Astrocyte (in vitro differentiated cells and primary cell): Measurements from ENCODE around the gene ELMO3. TPM values are rescaled to one million over a fixed set of nuclear protein-coding genes. Genes with fewer than 3 reads are reported as not detected.
A peak's percentile ranks its signal among the peaks of the same experiment; 100 is the strongest.

Experiments used
- DNase-seq: peaks from one replicate; pipeline ENCODE4 v3.0.0-alpha.2; 2010; ENCODE audit warnings: low read depth
- FAIRE-seq: peaks from 2 replicates; lab custom pipeline; 2011; peaks lifted over from hg19 to GRCh38; lab: Jason Lieb, UNC
- H2AFZ ChIP-seq: 2 replicates; pipeline ENCODE4 v1.6.0; 2012; ENCODE audit warnings: low read depth, low read length, inconsistent platforms
- H3K27ac ChIP-seq: 2 replicates; pipeline ENCODE4 v1.5.1; 2011; ENCODE audit warnings: low read depth, low read length, inconsistent platforms
- H3K27me3 ChIP-seq: 2 replicates; pipeline ENCODE4 v1.6.0; 2011; ENCODE audit warnings: low read length, inconsistent platforms; ENCODE audit not compliant: insufficient read depth
- H3K36me3 ChIP-seq: 2 replicates; pipeline ENCODE4 v1.5.1; 2011; ENCODE audit warnings: low read length, inconsistent platforms; ENCODE audit not compliant: insufficient read depth
- H3K4me1 ChIP-seq: 2 replicates; pipeline ENCODE4 v1.5.1; 2011; ENCODE audit warnings: low read length, inconsistent platforms; ENCODE audit not compliant: insufficient read depth
- H3K4me2 ChIP-seq: 2 replicates; pipeline ENCODE4 v1.6.0; 2012; ENCODE audit warnings: low read length, inconsistent platforms
- H3K4me3 ChIP-seq: 2 replicates; pipeline ENCODE4 v1.5.1; 2011; ENCODE audit warnings: low read depth, mild to moderate bottlenecking, low read length, inconsistent platforms; ENCODE audit not compliant: insufficient read depth
- H3K79me2 ChIP-seq: 2 replicates; pipeline ENCODE4 v1.6.0; 2012; ENCODE audit warnings: mild to moderate bottlenecking, low read length, inconsistent platforms; ENCODE audit not compliant: insufficient read depth
- H3K9ac ChIP-seq: 2 replicates; pipeline ENCODE4 v1.6.0; 2012; ENCODE audit warnings: mild to moderate bottlenecking, low read length, inconsistent platforms
- H3K9me3 ChIP-seq: 2 replicates; pipeline ENCODE4 v1.5.1; 2012; ENCODE audit warnings: low read depth, mild to moderate bottlenecking, low read length, inconsistent platforms; ENCODE audit not compliant: insufficient read depth
- H4K20me1 ChIP-seq: 2 replicates; pipeline ENCODE4 v1.6.0; 2012; ENCODE audit warnings: low read length, inconsistent platforms; ENCODE audit not compliant: insufficient read depth
- H3K27ac Mint-ChIP-seq: one replicate; pipeline ENCODE4 v1.8.0; 2021; ENCODE audit warnings: mild to moderate bottlenecking, mixed read lengths; ENCODE audit not compliant: unreplicated experiment
- H3K27me3 Mint-ChIP-seq: one replicate; pipeline ENCODE4 v1.8.0; 2021; ENCODE audit warnings: low read depth, mixed read lengths; ENCODE audit not compliant: unreplicated experiment
- H3K36me3 Mint-ChIP-seq: one replicate; pipeline ENCODE4 v1.8.0; 2021; ENCODE audit warnings: low read depth, mixed read lengths; ENCODE audit not compliant: unreplicated experiment
- H3K4me1 Mint-ChIP-seq: one replicate; pipeline ENCODE4 v1.8.0; 2021; ENCODE audit warnings: low read depth, mixed read lengths; ENCODE audit not compliant: unreplicated experiment
- H3K4me3 Mint-ChIP-seq: one replicate; pipeline ENCODE4 v1.8.0; 2021; ENCODE audit warnings: mild to moderate bottlenecking, moderate library complexity, mixed read lengths; ENCODE audit not compliant: unreplicated experiment
- H3K9me3 Mint-ChIP-seq: one replicate; pipeline ENCODE4 v1.8.0; 2021; ENCODE audit warnings: mild to moderate bottlenecking, mixed read lengths; ENCODE audit not compliant: unreplicated experiment
- EZH2 ChIP-seq: IDR thresholded peaks from 2 replicates; pipeline ENCODE4 v1.6.1; 2012; ENCODE audit warnings: mild to moderate bottlenecking, low read length, inconsistent platforms; ENCODE audit not compliant: insufficient read depth
- total RNA-seq: library from RNA; stranded (reverse); gene quantifications from 2 replicates; pipeline ENCODE4 v1.2.1, GENCODE V29; 2021
- TF ChIP-seq, protein P1 (sequence below): IDR thresholded peaks from 2 replicates; pipeline ENCODE4 v1.5.1; 2011; ENCODE audit warnings: low read depth, mild to moderate bottlenecking, inconsistent platforms, low read length, moderate library complexity; ENCODE audit not compliant: insufficient read depth

The ELMO3 gene
- total RNA-seq, 1 donor from 2014 or later: 1.4 TPM

DNA sequence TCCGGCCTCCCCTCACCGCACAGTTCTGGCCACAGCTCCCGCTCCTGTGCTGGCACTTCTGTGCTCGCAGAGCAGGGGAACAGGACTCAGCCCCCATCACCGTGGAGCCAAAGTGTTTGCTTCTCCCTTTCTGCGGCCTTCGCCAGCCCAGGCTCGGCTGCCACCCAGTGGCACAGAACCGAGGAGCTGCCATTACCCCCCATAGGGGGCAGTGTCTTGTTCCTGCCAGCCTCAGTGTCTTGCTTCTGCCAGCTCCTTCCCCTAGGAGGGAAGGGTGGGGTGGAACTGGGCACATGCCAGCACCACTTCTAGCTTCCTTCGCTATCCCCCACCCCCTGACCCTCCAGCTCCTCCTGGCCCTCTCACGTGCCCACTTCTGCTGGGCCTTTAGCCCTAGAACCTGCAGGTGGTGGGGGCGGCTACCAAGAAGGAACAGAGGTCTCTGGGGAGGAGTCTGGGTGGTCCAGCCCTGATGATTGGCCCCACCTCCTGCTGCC lies 645 bp upstream of the ELMO3 start:
- Histone ChIP-seq H3K27ac (no peak overlapping the region), H3K27me3 (no peaks in the 10 kb centered on the region), H3K36me3 (peaks cover 35% of the 10 kb centered on the region), H2AFZ (no peak overlapping the region), H3K4me1 (peaks cover 9% of the 10 kb centered on the region), H3K4me3 (no peak overlapping the region), H3K79me2 (peaks cover 27% of the 10 kb centered on the region), H3K9me3 (no peaks in the 10 kb centered on the region), H4K20me1 (peaks cover 57% of the 10 kb centered on the region), H3K4me2 (no peak overlapping the region), H3K9ac (no peak overlapping the region)
- DNase-seq (no peak), FAIRE-seq (no peak)
- Mint-ChIP-seq H3K9me3 (no peaks in the 10 kb centered on the region), H3K36me3 (peaks cover 22% of the 10 kb centered on the region), H3K4me1 (peaks cover 9% of the 10 kb centered on the region), H3K4me3 (no peak overlapping the region), H3K27me3 (no peaks in the 10 kb centered on the region), H3K27ac (peak overlapping the region; percentile 53)
- no peak for TF ChIP-seq EZH2
- TF ChIP-seq, protein P1, sequence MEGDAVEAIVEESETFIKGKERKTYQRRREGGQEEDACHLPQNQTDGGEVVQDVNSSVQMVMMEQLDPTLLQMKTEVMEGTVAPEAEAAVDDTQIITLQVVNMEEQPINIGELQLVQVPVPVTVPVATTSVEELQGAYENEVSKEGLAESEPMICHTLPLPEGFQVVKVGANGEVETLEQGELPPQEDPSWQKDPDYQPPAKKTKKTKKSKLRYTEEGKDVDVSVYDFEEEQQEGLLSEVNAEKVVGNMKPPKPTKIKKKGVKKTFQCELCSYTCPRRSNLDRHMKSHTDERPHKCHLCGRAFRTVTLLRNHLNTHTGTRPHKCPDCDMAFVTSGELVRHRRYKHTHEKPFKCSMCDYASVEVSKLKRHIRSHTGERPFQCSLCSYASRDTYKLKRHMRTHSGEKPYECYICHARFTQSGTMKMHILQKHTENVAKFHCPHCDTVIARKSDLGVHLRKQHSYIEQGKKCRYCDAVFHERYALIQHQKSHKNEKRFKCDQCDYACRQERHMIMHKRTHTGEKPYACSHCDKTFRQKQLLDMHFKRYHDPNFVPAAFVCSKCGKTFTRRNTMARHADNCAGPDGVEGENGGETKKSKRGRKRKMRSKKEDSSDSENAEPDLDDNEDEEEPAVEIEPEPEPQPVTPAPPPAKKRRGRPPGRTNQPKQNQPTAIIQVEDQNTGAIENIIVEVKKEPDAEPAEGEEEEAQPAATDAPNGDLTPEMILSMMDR: peak; percentile 50

DNA sequence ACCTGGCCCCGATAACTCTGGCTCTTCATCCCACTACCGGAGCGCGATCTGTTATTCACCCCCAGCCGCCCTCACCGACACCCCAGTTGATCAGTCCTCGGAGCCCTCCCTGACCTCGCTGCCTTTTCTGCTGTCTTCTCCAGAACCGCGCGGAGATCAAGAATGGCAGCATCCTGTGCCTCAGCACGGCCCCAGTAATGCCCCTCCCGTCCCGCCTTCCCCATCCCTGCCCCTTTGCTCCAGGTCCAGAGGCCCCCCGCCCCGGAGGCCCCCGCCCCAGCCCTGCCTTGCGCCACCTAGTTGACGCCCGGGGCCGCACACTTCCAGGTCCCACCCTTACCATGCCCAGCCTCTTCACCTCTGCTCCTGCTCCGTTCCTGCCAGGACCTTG lies 872 bp downstream of the ELMO3 start:
- H3K9ac ChIP-seq: no peak overlapping the region
- peaks cover 12% of the 10 kb centered on the region for H3K79me2 ChIP-seq
- DNase-seq (no peak), FAIRE-seq (no peak)
- no peaks in the 10 kb centered on the region for H3K27me3 ChIP-seq
- Mint-ChIP-seq H3K36me3 (peaks cover 14% of the 10 kb centered on the region), H3K27me3 (no peaks in the 10 kb centered on the region), H3K27ac (no peak overlapping the region), H3K4me3 (peak overlapping the region; percentile 42), H3K4me1 (peaks cover 3% of the 10 kb centered on the region), H3K9me3 (no peaks in the 10 kb centered on the region)
- TF ChIP-seq, protein P1: no peak
- TF ChIP-seq EZH2: no peak
- H3K9me3 ChIP-seq: no peaks in the 10 kb centered on the region
- no peak overlapping the region for H3K27ac ChIP-seq
- H2AFZ ChIP-seq: no peak overlapping the region
- no peaks in the 10 kb centered on the region for H3K4me1 ChIP-seq
- no peak overlapping the region for H3K4me2 ChIP-seq
- no peak overlapping the region for H3K4me3 ChIP-seq
- peaks cover 41% of the 10 kb centered on the region for H4K20me1 ChIP-seq
- peaks cover 25% of the 10 kb centered on the region for H3K36me3 ChIP-seq

DNA sequence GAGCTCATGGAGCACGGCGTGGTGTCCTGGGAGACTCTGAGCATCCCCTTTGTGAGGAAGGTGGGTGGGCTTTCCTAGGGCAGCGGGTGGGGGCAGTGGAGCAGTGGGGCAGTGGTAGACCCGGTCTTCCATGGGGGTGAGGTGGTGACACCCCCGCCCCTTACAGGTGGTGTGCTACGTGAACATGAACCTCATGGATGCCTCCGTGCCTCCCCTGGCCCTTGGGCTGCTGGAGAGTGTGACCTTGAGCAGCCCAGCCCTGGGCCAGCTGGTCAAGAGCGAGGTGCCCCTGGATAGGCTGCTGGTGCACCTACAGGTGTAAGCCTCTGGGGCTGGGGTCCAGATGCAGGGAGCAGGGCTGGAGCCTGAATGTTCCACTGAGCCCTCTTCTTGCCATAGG lies 1.6 kb downstream of the ELMO3 start:
- Histone ChIP-seq H4K20me1 (peaks cover 35% of the 10 kb centered on the region), H3K27ac (no peak overlapping the region), H3K79me2 (peaks cover 6% of the 10 kb centered on the region), H3K4me1 (no peaks in the 10 kb centered on the region), H3K36me3 (peaks cover 19% of the 10 kb centered on the region), H2AFZ (no peak overlapping the region), H3K9me3 (no peaks in the 10 kb centered on the region), H3K9ac (no peak overlapping the region), H3K4me3 (no peak overlapping the region), H3K4me2 (no peak overlapping the region), H3K27me3 (no peaks in the 10 kb centered on the region)
- Mint-ChIP-seq H3K27ac (no peak overlapping the region), H3K4me1 (peaks cover 3% of the 10 kb centered on the region), H3K4me3 (no peak overlapping the region), H3K36me3 (peaks cover 8% of the 10 kb centered on the region), H3K27me3 (no peaks in the 10 kb centered on the region), H3K9me3 (no peaks in the 10 kb centered on the region)
- DNase-seq (no peak), FAIRE-seq (no peak)
- TF ChIP-seq, protein P1: no peak
- TF ChIP-seq EZH2: no peak
